CD4-positive, alpha-beta memory T cell (primary cell): ENCODE measurements around the gene LTK. TPM values are rescaled to one million over a fixed set of nuclear protein-coding genes. Genes with fewer than 3 reads are reported as not detected.

Experiments used
- CTCF ChIA-PET: fragments of 350-600 bp; sonication (Branson Sonifier 250); formaldehyde crosslinking; loops from one replicate; lab custom pipeline; 2021; ENCODE audit warnings: inconsistent platforms; ENCODE audit not compliant: partially characterized antibody; lab: Charles Lee
- POLR2A ChIA-PET: fragments of 350-600 bp; sonication (Branson Sonifier 250); formaldehyde crosslinking; loops from one replicate; lab custom pipeline; 2021; ENCODE audit not compliant: partially characterized antibody; lab: Charles Lee
- DNase-seq, 5 donors: peaks; one replicate each; pipeline versions ENCODE4 v3.0.0 to v3.0.0-alpha.2; 2020 to 2022; ENCODE audit warnings: mixed read lengths in 1 of 5
- H3K27ac ChIP-seq: one replicate; pipeline ENCODE4 v1.7.0; 2013; ENCODE audit warnings: low read depth, low read length
- H3K27me3 ChIP-seq: 2 replicates; pipeline ENCODE4 v1.7.0; 2013; ENCODE audit warnings: mild to moderate bottlenecking, low read length, moderate library complexity; ENCODE audit not compliant: insufficient read depth
- H3K36me3 ChIP-seq: 2 replicates; pipeline ENCODE4 v1.7.0; 2013; ENCODE audit warnings: mild to moderate bottlenecking, low read length, moderate library complexity; ENCODE audit not compliant: insufficient read depth
- H3K4me1 ChIP-seq: 2 replicates; pipeline ENCODE4 v1.7.0; 2013; ENCODE audit warnings: mild to moderate bottlenecking, low read length, moderate library complexity; ENCODE audit not compliant: insufficient read depth
- H3K4me3 ChIP-seq, 2 donors: one replicate each; pipeline ENCODE4 v1.7.0; 2013; ENCODE audit warnings: low read length in 2 of 2, mild to moderate bottlenecking in 1 of 2
- H3K9me3 ChIP-seq, 2 donors: one replicate each; pipeline ENCODE4 v1.7.0; 2013; ENCODE audit warnings: low read length in 2 of 2, control low read depth in 1 of 2; ENCODE audit not compliant: control insufficient read depth in 1 of 2
- H3K27ac Mint-ChIP-seq, 7 donors: one replicate each; pipeline ENCODE4 v1.8.0; 2020 to 2021; ENCODE audit warnings: mixed read lengths in 7 of 7, mild to moderate bottlenecking in 6 of 7, inconsistent platforms in 3 of 7, moderate library complexity in 3 of 7
- H3K27me3 Mint-ChIP-seq, 2 donors: one replicate each; pipeline ENCODE4 v1.8.0; 2020 to 2021; ENCODE audit warnings: mixed read lengths in 2 of 2
- H3K36me3 Mint-ChIP-seq, 2 donors: one replicate each; pipeline ENCODE4 v1.8.0; 2020 to 2021; ENCODE audit warnings: mixed read lengths in 2 of 2, inconsistent platforms in 1 of 2, mild to moderate bottlenecking in 1 of 2
- H3K4me1 Mint-ChIP-seq, 4 donors: one replicate each; pipeline ENCODE4 v1.8.0; 2020 to 2021; ENCODE audit warnings: mixed read lengths in 4 of 4, mild to moderate bottlenecking in 1 of 4
- H3K4me3 Mint-ChIP-seq, 8 donors: one replicate each; pipeline ENCODE4 v1.8.0; 2020 to 2021; ENCODE audit warnings: mixed read lengths in 8 of 8, mild to moderate bottlenecking in 7 of 8, moderate library complexity in 6 of 8, inconsistent platforms in 3 of 8
- H3K9me3 Mint-ChIP-seq, 8 donors: one replicate each; pipeline ENCODE4 v1.8.0; 2020 to 2021; ENCODE audit warnings: mixed read lengths in 8 of 8, mild to moderate bottlenecking in 5 of 8, inconsistent platforms in 3 of 8, moderate library complexity in 1 of 8
- intact Hi-C: fragments of 100-400 bp; cut with micrococcal nuclease; formaldehyde crosslinking; loops from one replicate; pipeline ENCODE4 v1.15.1; 2023
- polyA plus RNA-seq, 2 donors: library from polyadenylated mRNA; unstranded; fragments of 300-500 nt; fragmentation: Illumina TruSeq; gene quantifications; one replicate each; pipeline ENCODE4 v1.2.3, GENCODE V29; 2021
- total RNA-seq, 2 experiments: library from RNA; stranded (reverse); gene quantifications; one replicate each; pipeline ENCODE4 v1.2.3, GENCODE V29; 2021

LTK gene
- total and polyA plus RNA-seq, 4 experiments from 2014 or later: 1.9 to 5.1 (median 3.7) TPM

DNA sequence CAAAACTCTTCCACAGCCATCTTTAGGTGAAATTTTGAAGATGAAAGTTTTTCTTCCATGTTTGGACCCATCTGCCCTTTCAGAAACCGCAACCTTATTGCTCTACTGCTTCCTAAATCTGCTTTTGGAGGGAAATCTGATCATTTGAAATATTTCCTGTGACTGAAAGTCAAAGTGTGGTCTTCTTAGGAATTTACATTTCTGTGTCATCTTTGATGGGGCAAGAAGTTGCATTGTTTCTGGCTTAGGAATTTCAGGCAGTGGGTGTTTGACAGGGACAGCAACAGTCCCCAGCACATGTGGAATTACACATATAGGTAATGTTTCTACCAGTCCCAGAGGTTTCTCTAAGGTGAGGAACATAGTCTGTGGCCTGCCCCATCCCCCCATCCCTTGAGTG is 40.1 kb upstream of the LTK start:
- H3K27ac Mint-ChIP-seq: no peak overlapping the region
- H3K36me3 Mint-ChIP-seq: peaks cover 0 to 6% of the 10 kb centered on the region in 2 donors
- no peaks in the 10 kb centered on the region for H3K27me3 ChIP-seq
- peaks cover 8 to 22% (median 19%) of the 10 kb centered on the region in 4 donors for H3K4me1 Mint-ChIP-seq
- H3K27me3 Mint-ChIP-seq: peaks cover 0 to 6% of the 10 kb centered on the region in 2 donors
- no peaks in the 10 kb centered on the region for H3K36me3 ChIP-seq
- H3K4me1 ChIP-seq: peaks cover 11% of the 10 kb centered on the region
- H3K27ac ChIP-seq: no peak overlapping the region
- H3K4me3 ChIP-seq: no peak overlapping the region
- ChIA-PET CTCF (no interaction called here), POLR2A (no interaction called here)
- H3K4me3 Mint-ChIP-seq: no peak overlapping the region
- intact Hi-C loops: loop anchor here (10.0 kb wide), 1 partner anchor 141 kb away; no protein-coding TSS in a partner anchor
- DNase-seq: no peak
- no peaks in the 10 kb centered on the region for H3K9me3 ChIP-seq
- peaks cover 0 to 4% (median 0%) of the 10 kb centered on the region in 8 donors for H3K9me3 Mint-ChIP-seq

GRCh38 chr15:41550066-41550775 is 36.6 kb upstream of the LTK start:
- Histone ChIP-seq H3K9me3 (no peaks in the 10 kb centered on the region), H3K27me3 (no peaks in the 10 kb centered on the region), H3K27ac (no peak overlapping the region), H3K4me1 (no peaks in the 10 kb centered on the region), H3K36me3 (no peaks in the 10 kb centered on the region), H3K4me3 (no peak overlapping the region)
- DNase-seq: no peak
- peaks cover 0 to 2% (median 0%) of the 10 kb centered on the region in 8 donors for H3K9me3 Mint-ChIP-seq
- intact Hi-C loops: loop anchor here (10.0 kb wide), 1 partner anchor 145 kb away; no protein-coding TSS in a partner anchor
- POLR2A ChIA-PET: no interaction called here
- H3K36me3 Mint-ChIP-seq: no peaks in the 10 kb centered on the region
- no peak overlapping the region for H3K27ac Mint-ChIP-seq
- H3K4me3 Mint-ChIP-seq: peak overlapping the region in 1 of 8 donors; percentile 41
- CTCF ChIA-PET: interaction anchor here (2.4 kb wide), 1 partner anchor 8 kb away, joined by 9 read pairs; no protein-coding TSS in a partner anchor
- no peaks in the 10 kb centered on the region for H3K27me3 Mint-ChIP-seq
- H3K4me1 Mint-ChIP-seq: peaks cover 0 to 11% (median 8%) of the 10 kb centered on the region in 4 donors

DNA sequence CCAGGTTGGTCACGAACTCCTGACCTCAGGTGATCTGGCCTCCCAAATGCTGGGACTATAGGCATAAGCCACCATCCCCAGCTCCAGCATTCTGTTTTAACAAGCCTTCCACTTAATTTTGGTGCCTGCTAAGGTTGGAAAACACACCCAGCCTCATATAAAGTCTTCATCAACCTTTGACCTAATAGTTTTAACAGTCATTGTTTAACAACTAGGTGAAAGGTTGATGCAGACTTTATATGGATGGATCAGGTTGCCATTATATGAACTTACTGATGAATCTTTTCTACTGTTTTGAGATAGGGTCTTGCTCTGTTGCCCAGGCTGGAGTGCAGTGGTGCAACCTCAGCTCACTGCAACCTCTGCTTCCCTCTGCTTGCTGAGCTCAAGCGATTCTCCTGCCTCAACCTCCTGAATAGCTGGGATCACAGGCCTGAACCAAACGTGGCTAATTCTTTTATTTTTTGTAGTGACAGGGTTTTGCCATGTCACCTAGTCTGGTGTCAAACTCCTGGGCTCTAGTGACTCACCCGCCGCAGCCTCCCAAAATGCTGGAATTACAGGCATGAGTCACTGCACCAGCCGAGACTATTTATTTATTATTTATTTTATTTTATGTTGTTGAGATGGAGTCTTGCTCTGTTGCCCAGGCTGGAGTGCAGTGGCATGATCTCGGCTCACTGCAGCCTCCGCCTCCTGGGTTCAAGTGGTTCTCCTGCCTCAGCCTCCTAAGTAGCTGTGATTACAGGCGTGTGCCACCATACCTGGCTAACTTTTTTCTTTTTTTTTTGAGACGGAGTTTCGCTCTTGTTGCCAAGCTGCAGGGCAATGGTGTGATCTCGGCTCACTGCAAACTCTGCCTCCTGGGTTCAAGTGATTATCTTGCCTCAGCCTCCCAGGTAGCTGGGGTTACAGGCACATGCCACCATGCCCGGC is 33.5 kb upstream of the LTK start:
- H3K9me3 Mint-ChIP-seq: no peaks in the 10 kb centered on the region
- no peak overlapping the region for H3K27ac Mint-ChIP-seq
- H3K27ac ChIP-seq: no peak overlapping the region
- H3K9me3 ChIP-seq: no peaks in the 10 kb centered on the region
- peaks cover 12% of the 10 kb centered on the region for H3K4me1 ChIP-seq
- H3K36me3 Mint-ChIP-seq: peaks cover 0 to 1% of the 10 kb centered on the region in 2 donors
- ChIA-PET CTCF (interaction anchor here (4.0 kb wide), 1 partner anchor 10 kb away, joined by 32 read pairs; no protein-coding TSS in a partner anchor), POLR2A (no interaction called here)
- H3K27me3 ChIP-seq: no peaks in the 10 kb centered on the region
- no peak overlapping the region for H3K4me3 ChIP-seq
- H3K36me3 ChIP-seq: no peaks in the 10 kb centered on the region
- no peak overlapping the region for H3K4me3 Mint-ChIP-seq
- no peaks in the 10 kb centered on the region for H3K27me3 Mint-ChIP-seq
- no peak for DNase-seq
- intact Hi-C loops: no loop called here
- peaks cover 9 to 25% (median 17%) of the 10 kb centered on the region in 4 donors for H3K4me1 Mint-ChIP-seq

DNA sequence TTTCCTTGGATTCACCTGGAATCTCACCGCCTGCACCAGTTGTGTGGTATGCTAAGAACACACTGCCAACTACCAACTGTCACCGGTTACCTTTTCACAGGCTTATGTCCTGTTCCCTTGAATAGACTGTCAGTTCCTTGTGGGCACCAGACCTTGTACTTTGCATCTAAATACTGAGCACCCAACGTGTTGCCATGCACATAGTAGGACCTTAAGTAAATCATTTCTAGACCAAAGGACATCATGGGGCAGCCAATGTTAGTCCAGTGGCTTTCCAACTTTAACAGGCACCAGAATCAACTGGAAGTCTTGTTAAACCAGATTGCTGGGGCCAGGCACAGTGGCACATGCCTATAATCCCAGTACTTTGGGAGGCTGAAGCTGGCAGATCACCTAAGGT is 31.6 kb upstream of the LTK start:
- no peaks in the 10 kb centered on the region for H3K9me3 Mint-ChIP-seq
- peaks cover 10 to 27% (median 17%) of the 10 kb centered on the region in 4 donors for H3K4me1 Mint-ChIP-seq
- Histone ChIP-seq H3K9me3 (no peaks in the 10 kb centered on the region), H3K4me1 (peaks cover 12% of the 10 kb centered on the region), H3K36me3 (no peaks in the 10 kb centered on the region), H3K27me3 (no peaks in the 10 kb centered on the region), H3K27ac (no peak overlapping the region), H3K4me3 (no peak overlapping the region)
- intact Hi-C loops: loop anchor here (2.0 kb wide), 1 partner anchor 128 kb away; the partner anchor contains the start of gene RTF1
- CTCF ChIA-PET: interaction anchor here (4.0 kb wide), 1 partner anchor 12 kb away, joined by 32 read pairs; no protein-coding TSS in a partner anchor
- H3K36me3 Mint-ChIP-seq: peaks cover 0 to 1% of the 10 kb centered on the region in 2 donors
- H3K4me3 Mint-ChIP-seq: peak overlapping the region; percentile 55 to 97 (median 95)
- POLR2A ChIA-PET: interaction anchor here (0.8 to 2.4 kb wide), 3 partner anchors 12 to 115 kb away, joined by 4 to 11 read pairs (median 6); partner anchors contain the start of gene MGA
- H3K27me3 Mint-ChIP-seq: no peaks in the 10 kb centered on the region
- DNase-seq: no peak
- peak overlapping the region; percentile 54 to 97 (median 88) for H3K27ac Mint-ChIP-seq

DNA sequence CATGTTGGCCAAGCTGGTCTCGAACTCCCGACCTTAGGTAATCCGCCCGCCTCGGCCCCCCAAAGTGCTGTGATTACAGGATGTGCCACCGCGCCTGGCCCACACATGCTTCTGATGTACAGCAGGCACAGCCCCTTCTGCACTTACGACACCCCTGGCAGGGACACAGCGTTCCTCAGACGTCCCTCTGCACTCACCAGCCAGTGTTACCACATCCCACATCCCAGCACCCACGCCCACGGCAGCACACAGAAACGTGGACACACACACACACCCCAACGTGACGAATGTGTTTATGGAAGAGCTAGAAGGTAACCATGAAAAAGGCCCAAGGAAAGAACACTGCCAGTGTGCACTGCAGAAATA is 31.0 kb upstream of the LTK start:
- no peak overlapping the region for H3K27ac ChIP-seq
- peak overlapping the region in 1 of 2 donors; percentile 86 for H3K4me3 ChIP-seq
- no peaks in the 10 kb centered on the region for H3K9me3 ChIP-seq
- H3K27me3 ChIP-seq: no peaks in the 10 kb centered on the region
- peaks cover 10 to 27% (median 17%) of the 10 kb centered on the region in 4 donors for H3K4me1 Mint-ChIP-seq
- H3K4me3 Mint-ChIP-seq: peak overlapping the region; percentile 94 to 97 (median 95)
- peak in 2 of 5 donors; percentile 7 to 17 for DNase-seq
- peak overlapping the region; percentile 88 to 98 (median 95) for H3K27ac Mint-ChIP-seq
- CTCF ChIA-PET: interaction anchor here (0.9 to 4.0 kb wide), 3 partner anchors 13 to 267 kb away, joined by 4 to 32 read pairs (median 7); no protein-coding TSS in a partner anchor
- no peaks in the 10 kb centered on the region for H3K36me3 ChIP-seq
- intact Hi-C loops: loop anchor here (1.0 to 5.0 kb wide), 4 partner anchors 13 to 128 kb away; partner anchors contain the start of genes MGA and RTF1
- H3K9me3 Mint-ChIP-seq: no peaks in the 10 kb centered on the region
- POLR2A ChIA-PET: interaction anchor here (0.6 to 2.4 kb wide), 12 partner anchors 10 to 1360 kb away, joined by 3 to 13 read pairs (median 4); partner anchors contain the start of genes ITPKA, MAPKBP1 and MGA
- peaks cover 12% of the 10 kb centered on the region for H3K4me1 ChIP-seq
- peaks cover 0 to 1% of the 10 kb centered on the region in 2 donors for H3K36me3 Mint-ChIP-seq
- no peaks in the 10 kb centered on the region for H3K27me3 Mint-ChIP-seq

- Histone ChIP-seq H3K4me1 (peaks cover 12% of the 10 kb centered on the region), H3K27me3 (no peaks in the 10 kb centered on the region), H3K9me3 (no peaks in the 10 kb centered on the region), H3K36me3 (no peaks in the 10 kb centered on the region), H3K27ac (peak overlapping the region; percentile 81), H3K4me3 (peak overlapping the region; percentile 58 to 86)
- ChIA-PET CTCF (interaction anchor here (1.3 to 4.0 kb wide), 2 partner anchors 14 to 268 kb away, joined by 7 to 32 read pairs; no protein-coding TSS in a partner anchor), POLR2A (interaction anchor here (0.6 to 2.4 kb wide), 7 partner anchors 9 to 126 kb away, joined by 3 to 13 read pairs (median 4); partner anchors contain the start of genes MGA and RTF1)
- H3K4me3 Mint-ChIP-seq: peak overlapping the region; percentile 94 to 97 (median 95)
- peaks cover 10 to 27% (median 19%) of the 10 kb centered on the region in 4 donors for H3K4me1 Mint-ChIP-seq
- no peak for DNase-seq
- H3K9me3 Mint-ChIP-seq: no peaks in the 10 kb centered on the region
- H3K27ac Mint-ChIP-seq: peak overlapping the region; percentile 88 to 98 (median 95)
- H3K27me3 Mint-ChIP-seq: no peaks in the 10 kb centered on the region
- peaks cover 0 to 1% of the 10 kb centered on the region in 2 donors for H3K36me3 Mint-ChIP-seq
- intact Hi-C loops: loop anchor here (5.0 kb wide), 1 partner anchor 41 kb away; no protein-coding TSS in a partner anchor
These were observed 29.9 kb upstream of the LTK start for GRCh38 chr15:41543521-41543870.
